HG03039 (cell line): Measurements from ENCODE around the gene PTRH2.
"Not testable (repeated sequence)": the region's sequence is repeated elsewhere in the genome, so short reads cannot be mapped to it uniquely, and the experiment has no call there.

Source experiments
- ATAC-seq: cut with Tn5 transposase; IDR thresholded peaks from one replicate; pipeline ENCODE4 v1.9.1; 2021; ENCODE audit warnings: mild to moderate bottlenecking, moderate library complexity; ENCODE audit not compliant: unreplicated experiment

The PTRH2 gene

GRCh38 chr17:59671386-59671785, 35.8 kb downstream of the PTRH2 start:
- no peak for ATAC-seq

- ATAC-seq: no peak
Observed at GRCh38 chr17:59669944-59670343, 37.3 kb downstream of the PTRH2 start.

GRCh38 chr17:59669411-59669810, 37.8 kb downstream of the PTRH2 start:
- ATAC-seq: no peak

GRCh38 chr17:59668816-59669215, 38.4 kb downstream of the PTRH2 start:
- ATAC-seq: no peak

- ATAC-seq: no peak
Observed at GRCh38 chr17:59666235-59666634, 41.0 kb downstream of the PTRH2 start.

- ATAC-seq: not testable (repeated sequence)
Observed at GRCh38 chr17:59656624-59657023, 50.6 kb downstream of the PTRH2 start.

- ATAC-seq: no peak
Observed at GRCh38 chr17:59652119-59652518, 55.1 kb downstream of the PTRH2 start.

- ATAC-seq: no peak
Observed at GRCh38 chr17:59651346-59651745, 55.9 kb downstream of the PTRH2 start.

GRCh38 chr17:59650642-59651041, 56.6 kb downstream of the PTRH2 start:
- ATAC-seq: no peak

- ATAC-seq: no peak
Observed at GRCh38 chr17:59649886-59650285, 57.3 kb downstream of the PTRH2 start.
